Measurements from ENCODE around the gene SESTD1. TPM values are rescaled to one million over a fixed set of nuclear protein-coding genes. Genes with fewer than 3 reads are reported as not detected.

SESTD1 gene
- total and polyA plus RNA-seq, 2 of the 4 experiments (the other 2 are of a cell fraction), result 8.4 to 12.7 TPM

DNA sequence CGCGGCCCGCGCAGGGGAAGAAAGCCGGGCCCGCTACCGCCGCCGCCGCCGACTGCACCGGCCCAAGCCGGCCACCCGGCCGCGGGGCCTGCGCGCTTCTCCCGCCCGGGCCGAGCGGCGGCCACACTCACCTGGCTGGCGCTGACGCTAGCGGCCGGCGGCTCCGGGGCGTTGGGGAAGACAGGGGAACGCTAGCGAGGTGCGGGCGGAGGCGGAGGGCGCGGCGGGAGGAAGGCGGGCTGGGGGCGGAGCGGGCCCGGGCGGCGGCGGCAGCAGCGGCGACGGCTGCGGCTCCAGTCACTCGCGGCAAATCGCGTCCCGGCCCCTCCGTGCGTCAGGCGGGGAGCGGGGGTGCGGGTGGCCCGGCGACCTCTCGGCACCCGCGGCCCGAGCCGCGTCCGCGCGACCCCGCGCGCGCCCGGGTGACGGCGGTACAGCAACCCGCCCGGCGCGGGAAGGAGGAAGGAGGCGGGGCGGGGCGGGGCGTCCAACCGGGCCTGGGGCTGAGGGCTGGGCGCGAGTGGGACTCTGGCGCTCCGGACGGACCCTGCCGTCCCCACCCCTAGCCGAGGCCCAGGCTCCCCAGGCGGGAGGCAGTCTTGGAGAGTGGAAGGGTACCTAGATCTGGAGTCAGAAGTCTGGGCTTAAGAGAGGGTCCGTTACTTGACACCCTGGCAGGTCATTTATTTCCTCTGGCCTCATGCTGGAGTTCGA lies at the start of gene SESTD1 (continued):
- no peak for TF ChIP-seq MXI1 (IDR thresholded peaks at IDR 0.05; ENCODE audit: borderline replicate concordance, low read depth, low read length)
- no peak for TF ChIP-seq SMC3 (IDR thresholded peaks at IDR 0.05; ENCODE audit: low read depth, low read length)
- no peak for TF ChIP-seq RCOR1 (IDR thresholded peaks at IDR 0.05; ENCODE audit: insufficient replicate concordance, low read length)

GRCh38 chr2:179313057-179313456 lies 48.4 kb upstream of the SESTD1 start:
- in situ Hi-C loops (cut with MboI; ENCODE audit: low sequenced_read_pairs), result no loop called here
- no peak overlapping the region for H3K27ac ChIP-seq (ENCODE audit: insufficient read depth, low read length)
- H3K4ac ChIP-seq (ENCODE audit: low read depth, low read length), result no peak overlapping the region
- no peak overlapping the region for H4K91ac ChIP-seq (ENCODE audit: insufficient read depth, low read depth, low read length)
- H4K20me1 ChIP-seq (ENCODE audit: insufficient read depth, low read length), result no peaks in the 10 kb centered on the region
- H2AK9ac ChIP-seq (replicated peaks; ENCODE audit: low read depth, low read length, poor library complexity), result no peak overlapping the region
- H2AK5ac ChIP-seq (ENCODE audit: low read depth, low read length), result no peak overlapping the region
- ATAC-seq (ENCODE audit: low read depth) (no peak), DNase-seq (no peak)
- H3K36me3 ChIP-seq (ENCODE audit: control insufficient read depth, insufficient read depth, low read length), result no peaks in the 10 kb centered on the region
- no peaks in the 10 kb centered on the region for H3K79me1 ChIP-seq (ENCODE audit: low read depth in 1 of 2, low read length in 2 of 2)
- H4K8ac ChIP-seq (ENCODE audit: low read depth in 2 of 2, low read length in 2 of 2), result no peak overlapping the region
- no peak overlapping the region for H2AFZ ChIP-seq (replicated peaks; ENCODE audit: low read length, poor library complexity)
- no TSS peak for BruUV-seq (replicated peaks)
- no peak overlapping the region for H2BK15ac ChIP-seq (ENCODE audit: low read depth, low read length)
- H3K4me2 ChIP-seq (ENCODE audit: low read depth, low read length), result no peak overlapping the region
- dilution Hi-C loops (cut with HindIII; ENCODE audit: low sequenced_read_pairs, unreplicated experiment), result no loop called here
- H3K23ac ChIP-seq (ENCODE audit: low read depth, low read length), result no peak overlapping the region
- H2BK5ac ChIP-seq (ENCODE audit: low read depth, low read length, poor library complexity, severe bottlenecking), result no peak overlapping the region
- TF ChIP-seq BHLHE40 (IDR thresholded peaks at IDR 0.05; ENCODE audit: low read depth, low read length) (no peak), MXI1 (IDR thresholded peaks at IDR 0.05; ENCODE audit: borderline replicate concordance, low read depth, low read length) (no peak), RCOR1 (IDR thresholded peaks at IDR 0.05; ENCODE audit: insufficient replicate concordance, low read length) (no peak), RFX5 (IDR thresholded peaks at IDR 0.05; ENCODE audit: low read depth, low read length) (no peak), CEBPB (IDR thresholded peaks at IDR 0.05; ENCODE audit: low read depth, low read length) (no peak), POLR2A (IDR thresholded peaks at IDR 0.05; ENCODE audit: low read depth, low read length) (no peak), MAZ (IDR thresholded peaks at IDR 0.05; ENCODE audit: borderline replicate concordance, low read depth, low read length) (no peak), FOS (IDR thresholded peaks at IDR 0.05; ENCODE audit: low read depth, low read length) (no peak), RAD21 (IDR thresholded peaks at IDR 0.05; ENCODE audit: low read length) (no peak), CTCF (conservative IDR thresholded peaks at IDR 0.05; ENCODE audit: low read depth, low read length) (no peak), CHD1 (IDR thresholded peaks at IDR 0.05; ENCODE audit: low read depth, low read length) (no peak), NFE2L2 (IDR thresholded peaks at IDR 0.05; ENCODE audit: low read depth, low read length) (no peak), MAFK (IDR thresholded peaks at IDR 0.05; ENCODE audit: low read depth, low read length) (no peak)
- TF ChIP-seq, protein P1, sequence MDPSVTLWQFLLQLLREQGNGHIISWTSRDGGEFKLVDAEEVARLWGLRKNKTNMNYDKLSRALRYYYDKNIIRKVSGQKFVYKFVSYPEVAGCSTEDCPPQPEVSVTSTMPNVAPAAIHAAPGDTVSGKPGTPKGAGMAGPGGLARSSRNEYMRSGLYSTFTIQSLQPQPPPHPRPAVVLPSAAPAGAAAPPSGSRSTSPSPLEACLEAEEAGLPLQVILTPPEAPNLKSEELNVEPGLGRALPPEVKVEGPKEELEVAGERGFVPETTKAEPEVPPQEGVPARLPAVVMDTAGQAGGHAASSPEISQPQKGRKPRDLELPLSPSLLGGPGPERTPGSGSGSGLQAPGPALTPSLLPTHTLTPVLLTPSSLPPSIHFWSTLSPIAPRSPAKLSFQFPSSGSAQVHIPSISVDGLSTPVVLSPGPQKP (IDR thresholded peaks at IDR 0.05; ENCODE audit: borderline replicate concordance, low read depth, low read length), result no peak
- peaks cover 7% of the 10 kb centered on the region for H3K27me3 ChIP-seq (ENCODE audit: control insufficient read depth, insufficient read depth, low read length)
- no peaks in the 10 kb centered on the region for H3K4me1 ChIP-seq (ENCODE audit: control insufficient read depth, insufficient read depth, low read length)
- H3K56ac ChIP-seq (ENCODE audit: extremely low read depth, insufficient read depth, low read length), result no peak overlapping the region
- no peak overlapping the region for H4K5ac ChIP-seq (ENCODE audit: low read depth, low read length)
- no peak overlapping the region for H3K14ac ChIP-seq (replicated peaks; ENCODE audit: low read depth, low read length)
- H3K9ac ChIP-seq (ENCODE audit: low read depth, low read length), result no peak overlapping the region
- H3K9me1 ChIP-seq (ENCODE audit: insufficient read depth, low read length), result no peaks in the 10 kb centered on the region
- H3K18ac ChIP-seq (ENCODE audit: low read depth, low read length), result no peak overlapping the region
- H3K4me3 ChIP-seq (ENCODE audit: insufficient read depth, low read depth, low read length), result no peak overlapping the region
- CTCF ChIA-PET, result interaction anchor here (1.0 kb wide), 1 partner anchor 23 kb away, joined by 4 read pairs; no protein-coding TSS in a partner anchor
- no peak overlapping the region for H2BK120ac ChIP-seq (ENCODE audit: low read depth, low read length)
- intact Hi-C loops (cut with micrococcal nuclease), result no loop called here
- H2BK20ac ChIP-seq (ENCODE audit: low read depth, low read length), result no peak overlapping the region
- no peaks in the 10 kb centered on the region for H3K9me3 ChIP-seq (ENCODE audit: control insufficient read depth, insufficient read depth, low read length)
- POLR2A ChIA-PET (ENCODE audit: unreplicated experiment), result no interaction called here
